NCI-H2029 treated with DMSO at 0.1 percent for 48 hours (cell line): ENCODE data around the gene RPRD1A.
A peak's percentile ranks its signal among the peaks of the same experiment; 100 is the strongest.
"Not testable (repeated sequence)": the region's sequence is repeated elsewhere in the genome, so short reads cannot be mapped to it uniquely, and the experiment has no call there.

Source experiments
- DNase-seq: peaks from one replicate; lab custom pipeline; 2025; lab: John Stamatoyannopoulos, UW

Gene RPRD1A

DNA sequence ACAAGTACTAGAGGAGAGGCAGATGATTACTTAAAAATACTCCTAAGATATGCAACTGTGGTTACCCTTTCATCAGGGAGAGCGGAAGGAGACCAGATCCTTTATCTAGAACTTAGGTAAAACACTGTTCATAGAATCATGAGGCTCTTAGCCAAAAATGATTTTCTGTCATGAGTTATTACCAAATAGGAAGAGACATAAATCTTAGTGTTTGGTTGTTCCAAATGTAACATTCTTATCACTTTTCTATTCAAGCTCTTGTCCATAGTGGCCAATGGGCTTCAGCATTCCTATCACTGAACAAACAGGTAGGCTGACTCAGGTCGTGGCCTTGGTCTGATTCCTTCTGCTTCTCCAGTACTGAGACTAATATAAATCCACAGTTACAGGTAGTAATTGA, 38.5 kb downstream of the RPRD1A start:
- no peak for DNase-seq

DNA sequence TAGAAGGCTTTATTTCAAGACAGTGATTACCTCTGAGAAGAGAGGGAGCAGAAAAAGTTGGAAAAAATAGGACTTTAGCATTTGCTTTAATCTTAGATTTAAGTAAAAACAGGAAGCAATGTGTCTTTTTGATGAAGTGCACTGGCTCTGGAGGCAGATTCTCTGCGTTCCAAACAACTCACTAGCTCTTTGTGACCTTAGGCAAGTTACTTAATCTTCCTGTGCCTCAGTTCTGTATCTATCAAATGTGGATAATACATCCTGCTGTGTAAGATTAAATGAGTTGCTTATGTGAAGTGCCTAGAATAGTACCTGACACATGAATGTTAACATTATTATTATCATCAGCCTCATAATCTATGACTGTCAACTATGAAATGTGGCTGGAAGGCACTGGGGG, 42.3 kb downstream of the RPRD1A start:
- DNase-seq: no peak

DNA sequence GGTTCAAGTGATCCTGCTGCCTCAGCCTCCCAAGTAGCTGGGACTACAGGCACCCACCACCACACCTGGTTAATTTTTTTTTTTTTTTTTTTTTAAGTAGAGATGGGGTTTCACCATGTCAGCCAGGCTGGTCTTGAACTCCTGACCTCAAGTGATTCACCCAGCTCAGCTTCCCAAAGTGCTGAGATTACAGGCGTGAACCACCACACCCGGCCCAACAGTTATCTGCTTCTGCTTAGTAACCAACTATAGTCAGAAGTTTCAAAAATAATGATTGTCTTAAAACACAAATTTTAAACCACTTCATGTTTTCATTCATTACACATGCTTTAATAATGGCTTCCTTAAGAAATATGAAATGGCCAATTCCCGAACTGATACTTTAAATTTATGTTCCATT, 43.1 kb downstream of the RPRD1A start:
- not testable (repeated sequence) for DNase-seq

DNA sequence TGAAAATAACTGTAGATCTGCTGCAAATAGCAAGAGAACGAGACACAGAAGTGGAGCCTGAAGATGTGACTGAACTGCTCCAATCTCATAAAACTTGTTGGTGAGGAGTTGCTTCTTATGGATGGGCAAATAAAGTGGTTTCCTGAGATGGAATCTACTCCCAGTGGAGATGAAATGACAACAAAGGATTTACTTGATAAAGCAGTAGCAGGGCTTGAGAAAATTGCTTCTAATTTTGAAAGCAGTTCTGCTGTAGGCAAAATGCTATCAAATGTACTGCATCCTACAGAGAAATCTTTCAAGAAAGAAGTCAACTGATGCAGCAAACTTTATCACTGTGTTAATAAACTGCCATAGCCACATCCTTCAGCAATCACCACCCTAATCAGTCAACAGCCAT, 44.0 kb downstream of the RPRD1A start:
- DNase-seq: no peak

DNA sequence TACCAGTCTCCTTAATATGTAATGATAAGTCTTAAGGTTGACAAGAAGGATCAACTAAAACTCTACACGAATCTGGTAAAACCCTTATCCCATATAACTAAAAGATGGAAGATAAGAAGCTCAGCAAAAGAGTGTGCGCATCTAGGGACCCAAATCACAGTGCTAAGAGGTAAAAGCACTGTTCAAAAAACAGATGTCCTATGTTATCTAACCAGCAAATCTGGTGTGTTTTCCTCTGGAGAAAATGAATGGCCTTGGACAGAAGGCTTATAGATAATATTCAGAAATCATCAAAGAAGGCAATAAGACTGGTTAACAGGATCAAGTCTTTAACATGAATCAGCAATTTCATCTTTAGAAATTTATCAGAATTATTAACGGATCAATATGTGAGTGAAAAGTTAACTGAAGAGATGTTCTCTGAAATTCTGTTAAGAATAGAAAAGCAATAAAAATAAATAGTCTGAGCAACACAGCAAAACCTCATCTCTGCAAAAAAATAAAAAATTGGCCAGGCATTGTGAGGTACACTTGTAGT, 47.1 kb downstream of the RPRD1A start:
- no peak for DNase-seq

DNA sequence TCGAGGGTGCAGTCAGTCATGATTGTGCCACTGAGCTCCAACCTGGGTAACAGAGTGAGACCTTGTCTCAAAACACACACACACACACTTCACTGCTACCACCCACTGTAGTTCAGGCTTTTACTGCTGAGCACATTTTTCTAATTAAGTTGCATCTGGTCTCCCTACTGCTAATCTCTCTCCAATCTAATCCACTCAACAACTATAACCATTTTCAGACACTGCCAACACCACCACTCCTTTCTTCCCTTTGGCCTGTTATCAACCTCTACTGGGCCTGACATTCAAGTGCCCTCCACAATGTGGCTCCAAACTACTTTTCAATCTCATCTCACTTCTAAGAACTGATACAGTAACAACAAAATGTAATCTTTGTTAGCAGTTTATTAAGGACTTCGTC, 50.1 kb downstream of the RPRD1A start:
- no peak for DNase-seq

DNA sequence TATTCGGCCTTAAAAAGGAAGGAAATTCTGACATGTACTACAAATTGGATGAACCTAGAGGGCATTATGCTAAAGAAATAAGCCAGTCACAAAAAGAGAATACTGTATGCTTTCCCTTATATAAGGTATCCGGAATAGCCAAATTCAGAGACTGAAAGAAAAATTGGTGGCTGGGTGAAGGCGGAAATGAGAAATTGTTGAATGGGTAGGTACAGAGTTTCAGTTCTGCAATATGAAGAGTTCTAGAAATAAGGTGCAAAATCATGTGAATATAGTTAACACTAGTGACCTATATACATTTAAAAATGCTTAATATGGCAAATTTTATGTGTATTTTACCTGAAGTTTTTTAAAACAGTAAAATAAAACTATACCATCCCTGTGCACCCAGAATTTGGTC, 51.7 kb downstream of the RPRD1A start:
- DNase-seq: no peak

DNA sequence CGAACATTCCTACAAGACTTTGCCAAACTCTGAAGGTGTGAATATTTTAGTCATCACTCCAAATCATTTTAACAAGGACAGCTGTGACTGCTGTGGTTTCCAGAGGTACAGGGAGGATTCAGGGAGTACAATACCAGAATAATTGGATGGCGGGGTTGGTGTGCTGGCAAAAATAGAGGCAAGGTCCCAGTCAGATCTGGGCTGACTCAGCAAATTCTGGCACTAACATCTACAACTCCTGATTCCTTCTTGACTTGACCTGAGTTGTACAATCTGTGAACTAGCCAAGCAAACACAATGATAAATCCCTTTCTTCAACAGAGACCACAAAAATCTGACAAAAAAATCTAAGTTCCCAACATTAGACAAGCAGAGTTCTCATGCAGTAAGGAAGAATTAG, 54.5 kb downstream of the RPRD1A start:
- DNase-seq: no peak

DNA sequence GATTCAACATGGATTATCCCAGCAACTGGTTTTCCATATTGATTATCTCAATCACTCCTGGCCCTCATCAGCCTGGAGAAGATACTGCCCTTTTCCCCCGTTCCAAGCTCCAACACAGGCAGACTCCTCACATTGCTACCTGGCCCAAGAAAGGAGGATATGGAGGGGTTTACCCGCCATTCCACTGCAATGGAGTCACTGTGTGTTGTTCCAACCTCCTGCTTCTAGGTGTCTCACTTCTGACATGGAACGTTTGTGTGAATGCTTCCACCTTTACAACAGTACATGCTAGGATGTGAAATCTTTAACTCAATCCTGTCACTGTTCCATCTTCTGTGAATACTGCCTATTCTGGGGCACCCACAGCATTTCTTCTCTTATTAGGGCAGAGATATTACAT, 58.1 kb downstream of the RPRD1A start:
- DNase-seq: no peak

DNA sequence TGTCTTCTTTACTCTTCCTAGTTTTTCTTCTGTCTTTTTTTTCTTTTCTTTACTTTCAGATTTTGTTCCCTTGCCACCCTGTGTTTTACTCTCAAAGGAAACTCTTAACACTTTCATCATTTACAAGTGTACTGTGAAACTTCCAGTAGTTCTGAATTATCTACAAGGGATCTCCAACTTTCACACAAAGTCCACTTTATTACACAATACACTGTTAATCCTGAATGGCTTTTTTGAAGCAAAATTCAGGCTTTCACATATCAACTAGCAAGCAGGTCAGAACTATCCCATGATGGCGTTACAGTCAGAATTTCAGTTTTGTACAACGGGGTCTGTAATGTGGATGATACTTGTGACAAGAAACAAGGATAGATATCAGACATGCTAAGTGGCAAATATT, 60.4 kb downstream of the RPRD1A start:
- no peak for DNase-seq

DNA sequence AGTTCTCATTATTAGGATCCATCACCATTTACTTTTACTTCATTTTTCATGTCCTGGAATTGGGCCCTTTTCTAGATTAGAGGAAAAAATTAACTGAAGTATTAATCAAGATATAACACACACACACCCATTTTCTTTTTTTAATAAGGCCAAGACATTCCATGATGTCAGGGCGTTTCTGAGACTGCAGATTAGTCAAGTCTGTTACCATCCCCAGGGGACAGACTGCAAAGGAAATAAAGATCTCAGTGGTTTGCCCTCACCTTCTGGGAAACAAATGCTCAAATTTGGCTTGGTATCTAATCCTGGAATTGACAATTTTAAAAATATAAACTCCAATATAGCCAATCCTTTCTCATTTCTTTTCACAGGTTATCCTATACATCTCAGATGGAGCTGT, 67.4 kb downstream of the RPRD1A start:
- DNase-seq: no peak

DNA sequence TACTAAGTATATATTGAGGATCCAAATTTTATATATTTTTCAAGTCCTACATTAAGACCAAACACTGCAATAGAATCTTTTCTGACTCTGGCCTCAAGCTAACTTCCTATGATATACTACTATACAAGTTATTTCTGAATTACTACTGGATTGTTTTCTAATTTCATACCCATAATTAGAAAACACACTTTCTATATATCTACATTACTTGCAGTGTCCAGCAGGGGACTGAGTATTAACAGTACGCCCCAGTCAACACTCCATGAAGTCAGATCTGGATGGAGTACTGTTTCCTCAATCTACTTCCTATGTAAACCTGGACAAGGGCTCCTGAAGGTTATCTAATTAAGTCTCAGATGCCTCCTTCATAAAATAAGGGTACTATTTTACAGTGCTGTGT, 68.4 kb downstream of the RPRD1A start:
- no peak for DNase-seq

DNA sequence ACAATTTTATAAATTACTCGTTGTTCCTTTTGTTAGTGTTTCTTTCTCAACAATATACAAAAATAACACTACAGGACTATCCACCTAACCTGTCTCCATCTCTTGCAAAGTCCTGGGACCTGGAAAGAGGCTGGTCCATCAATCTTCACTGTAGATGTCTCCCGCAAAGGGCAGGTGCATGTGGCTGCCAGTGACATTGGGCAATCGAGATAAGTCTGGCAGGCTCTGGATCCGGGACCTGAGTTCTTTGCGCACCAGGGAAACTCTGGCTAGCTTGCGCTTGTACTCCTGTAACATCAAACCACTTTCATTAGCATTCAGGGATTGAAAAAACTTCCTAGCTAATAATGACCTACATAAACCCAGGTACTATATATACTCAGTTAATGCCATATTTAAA, 74.3 kb downstream of the RPRD1A start:
- DNase-seq: no peak

DNA sequence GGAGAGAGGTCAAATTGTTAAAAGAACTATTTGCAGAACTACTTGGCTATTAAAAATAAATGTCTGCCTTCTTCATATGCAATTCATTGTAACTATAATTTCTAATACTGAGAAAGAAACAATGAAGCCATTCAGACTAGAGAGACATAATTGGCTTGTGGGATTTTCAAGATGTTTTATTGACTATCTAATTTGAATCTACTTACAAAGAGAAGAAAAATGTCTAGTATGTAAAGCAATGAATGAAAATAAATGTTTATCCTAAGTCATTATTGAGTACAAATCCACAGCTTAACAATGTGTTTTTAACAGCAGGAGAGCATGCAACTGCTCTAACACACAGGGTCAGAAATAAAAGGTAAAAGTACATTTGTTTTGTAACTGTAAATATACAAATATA, 75.7 kb downstream of the RPRD1A start:
- no peak for DNase-seq

DNA sequence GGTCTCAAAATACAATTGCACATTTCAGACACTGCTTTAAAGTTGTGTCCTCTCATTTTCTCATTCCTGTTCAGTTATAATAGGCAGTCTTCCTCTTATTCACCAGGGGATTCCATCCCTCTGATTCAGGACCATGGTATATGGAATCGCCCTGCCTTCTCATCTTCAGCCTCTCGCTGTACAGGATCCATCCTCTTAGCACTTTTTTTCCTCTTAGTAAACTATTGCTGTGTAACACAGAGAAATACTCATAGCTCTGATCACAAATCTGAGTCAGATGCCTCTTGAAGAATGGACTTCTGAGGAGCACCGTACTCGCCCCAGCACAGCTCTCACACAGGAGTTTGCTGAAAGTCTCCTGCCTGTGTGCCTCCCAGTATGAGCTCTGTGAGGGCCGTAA, 83.5 kb downstream of the RPRD1A start:
- no peak for DNase-seq

DNA sequence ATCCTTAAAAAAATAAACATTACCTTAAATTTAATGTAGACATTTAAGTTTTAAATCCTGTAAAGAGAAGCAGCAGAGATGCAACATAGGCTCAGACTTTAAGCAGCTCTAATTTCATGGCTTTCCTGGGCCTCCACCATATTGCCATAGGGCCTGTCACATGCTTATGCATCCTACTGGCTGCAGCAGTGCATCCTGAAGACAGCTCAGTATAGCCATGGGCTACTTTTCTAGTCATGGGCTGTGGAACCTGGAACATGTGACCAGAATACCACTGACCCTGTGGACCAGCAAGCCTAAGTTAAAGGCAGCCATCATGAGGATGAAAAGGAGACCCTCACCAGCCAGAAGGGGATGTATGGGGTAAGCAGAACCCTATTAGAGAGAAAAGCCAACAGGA, 84.2 kb downstream of the RPRD1A start:
- DNase-seq: no peak

DNA sequence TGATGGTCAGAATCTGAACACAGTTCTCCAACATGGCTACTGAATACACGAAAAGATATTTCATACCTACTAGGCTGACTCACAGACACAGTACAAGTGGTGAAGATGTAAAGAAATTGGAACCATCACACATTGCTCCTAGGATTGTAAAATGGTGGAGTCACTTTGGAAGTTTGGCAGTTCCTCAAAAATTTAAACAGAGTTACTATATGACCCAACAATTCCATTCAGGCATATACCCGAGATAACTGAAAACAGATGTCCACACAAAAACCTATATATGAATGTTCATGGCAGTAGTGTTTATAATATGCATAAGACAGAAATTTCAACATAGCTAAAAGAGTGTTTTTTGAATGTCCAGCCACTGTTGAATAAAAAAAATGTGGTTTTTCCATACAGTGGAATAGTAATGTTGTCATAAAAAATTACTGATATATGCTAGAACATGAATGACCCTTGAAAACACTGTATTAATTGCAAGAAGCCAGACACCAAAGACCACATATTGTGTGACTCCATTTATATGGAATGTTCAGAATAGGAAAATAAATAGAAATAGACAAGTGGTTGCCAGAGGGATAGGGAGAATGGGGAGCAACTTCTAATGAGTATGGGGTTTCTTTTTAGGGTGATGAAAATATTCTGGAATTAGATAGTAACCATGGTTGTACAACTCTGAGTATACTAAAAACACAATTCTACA, 84.8 kb downstream of the RPRD1A start:
- DNase-seq: no peak

DNA sequence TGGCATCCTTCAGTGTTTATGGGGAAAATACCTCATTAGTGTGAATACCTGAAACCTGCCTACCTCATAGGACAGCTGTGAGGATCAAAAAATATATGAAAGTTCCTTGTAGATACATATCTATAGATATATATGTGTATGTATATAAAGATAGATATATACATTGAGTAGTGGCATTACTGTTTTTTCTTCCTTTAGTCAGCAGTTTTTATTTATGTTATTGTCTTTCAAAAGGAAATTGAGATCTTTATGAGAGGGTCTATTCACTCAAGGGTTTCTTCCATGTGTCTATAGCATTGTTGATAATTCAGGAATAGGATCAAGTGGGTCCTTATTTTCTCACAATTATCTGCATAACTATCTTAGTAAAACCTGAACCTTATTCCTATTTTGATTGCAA, 88.2 kb downstream of the RPRD1A start:
- no peak for DNase-seq

DNA sequence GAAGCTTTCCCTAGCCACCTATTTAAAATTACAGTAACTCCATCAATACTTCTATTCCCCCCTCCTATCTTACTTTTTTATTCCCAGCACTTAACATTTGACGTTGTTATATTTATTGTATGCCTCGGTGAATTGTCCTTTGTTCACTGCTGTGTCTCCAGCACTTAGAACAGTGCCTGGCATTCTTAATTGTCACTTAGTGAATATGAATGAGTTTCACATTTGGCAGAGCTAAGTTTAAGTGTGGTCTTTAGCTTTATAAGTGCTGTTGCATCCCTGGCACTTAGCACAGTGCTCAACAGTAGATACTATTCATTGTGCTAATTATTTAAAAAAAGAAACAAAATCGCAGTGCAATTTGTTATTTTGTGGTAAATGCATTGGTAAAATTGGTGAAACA, 93.2 kb downstream of the RPRD1A start:
- DNase-seq: no peak

DNA sequence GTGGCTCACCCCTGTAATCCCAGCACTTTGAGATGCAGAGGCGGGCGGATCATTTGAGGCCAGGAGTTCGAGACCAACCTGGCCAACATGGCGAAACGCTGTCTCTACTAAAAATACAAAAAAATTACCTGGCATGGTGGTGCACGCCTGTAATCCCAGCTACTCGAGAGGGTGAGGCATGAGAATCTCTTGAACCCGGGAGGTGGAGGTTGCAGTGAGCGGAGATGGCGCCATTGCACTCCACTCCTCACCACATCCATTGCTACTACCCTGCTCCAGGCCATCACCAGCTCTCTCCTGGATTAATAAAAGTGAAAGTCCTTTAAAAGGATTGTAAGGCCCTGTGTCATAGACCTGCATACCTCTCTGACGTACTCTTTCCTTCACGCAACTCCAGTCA, 93.7 kb downstream of the RPRD1A start:
- DNase-seq: no peak

DNA sequence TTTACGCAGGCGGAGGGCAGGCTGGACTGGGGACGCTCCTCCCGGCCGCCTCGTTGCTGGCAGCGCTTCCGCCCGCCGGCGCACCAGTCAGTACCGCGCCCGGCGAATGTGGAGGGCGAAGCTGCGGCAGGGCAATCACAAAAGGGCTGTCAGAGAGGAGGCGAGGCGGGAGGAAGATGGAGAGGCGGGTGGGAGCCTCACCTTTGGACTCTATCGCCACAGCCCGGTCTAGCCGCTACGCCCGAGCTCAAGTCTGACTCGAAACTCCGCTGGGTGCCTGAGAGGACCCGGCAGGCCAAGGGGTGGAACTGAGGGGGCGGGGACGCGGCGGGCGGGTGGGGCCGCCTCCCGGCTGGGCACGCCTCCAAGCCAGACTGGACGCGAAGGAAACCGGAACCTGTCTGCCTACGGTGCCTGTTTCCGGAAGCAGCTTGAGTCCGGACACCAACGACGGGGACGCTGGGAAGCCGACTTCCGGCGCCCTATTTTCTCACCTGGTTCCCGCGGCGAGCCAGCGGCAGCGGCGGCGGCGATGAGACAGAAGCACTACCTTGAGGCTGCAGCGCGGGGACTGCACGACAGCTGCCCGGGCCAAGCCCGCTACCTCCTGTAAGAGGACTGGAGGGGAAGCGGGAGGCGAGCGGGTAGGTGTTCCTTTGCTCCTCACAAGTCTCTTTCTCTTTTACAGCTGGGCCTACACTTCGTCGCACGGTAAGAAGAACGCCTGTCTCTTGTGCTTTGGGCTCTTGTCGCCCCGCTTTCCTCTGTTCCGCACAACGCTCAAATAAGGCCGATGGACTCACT, 95.0 kb downstream of the RPRD1A start, which contains the start of gene RMP24:
RMP24 (plus strand) TSS at position 483 of the 804 bp plus-strand sequence.
- peak; percentile 86 for DNase-seq

DNA sequence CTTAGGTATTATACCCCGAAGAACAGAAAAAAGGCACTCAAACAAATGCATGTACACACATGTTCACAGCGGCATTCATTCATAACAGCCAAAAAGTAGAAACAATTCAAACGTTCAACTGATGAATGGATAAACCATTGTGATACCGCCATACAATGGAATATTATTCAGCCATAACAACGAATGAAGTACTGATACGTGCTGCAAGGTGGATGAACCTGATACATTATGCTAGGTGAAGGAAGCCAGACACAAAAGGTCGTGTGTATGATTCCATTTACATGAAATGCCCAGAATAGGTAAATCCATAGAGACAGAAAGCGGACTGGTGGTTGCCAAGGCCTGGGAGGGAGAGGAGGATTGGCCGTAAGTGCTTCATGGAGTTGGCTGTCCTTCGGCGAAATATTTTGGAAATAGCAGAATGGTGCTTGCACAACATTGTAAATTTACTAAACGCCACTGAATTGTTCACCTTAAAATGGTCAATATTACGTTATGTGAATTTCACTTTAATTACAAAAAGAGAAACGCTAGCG, 95.6 kb downstream of the RPRD1A start:
- DNase-seq: peak; percentile 46

DNA sequence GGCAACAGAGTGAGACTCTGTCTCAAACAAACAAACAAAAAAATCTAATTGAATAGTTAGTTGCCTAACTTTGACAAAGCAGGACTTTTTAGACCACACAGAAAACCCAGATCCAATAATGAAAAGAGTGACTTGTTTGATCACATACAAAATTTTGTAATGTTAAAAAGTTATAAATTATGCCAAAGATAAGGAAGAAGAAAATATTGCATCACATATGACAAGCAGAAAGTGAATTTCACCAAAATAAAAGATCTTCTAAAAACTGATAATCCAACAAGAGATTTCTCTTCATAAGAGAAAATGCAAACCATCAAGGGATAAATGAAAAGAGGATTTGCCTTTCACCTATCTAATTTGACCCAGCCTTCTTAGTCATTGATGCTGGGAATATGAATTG, 97.7 kb downstream of the RPRD1A start:
- DNase-seq: no peak
